HEK293 (cell line): Measurements from ENCODE around the gene PNLIP.

Experiments
- CTCF ChIP-seq: fragments of 450-650 bp; formaldehyde crosslinking; IDR thresholded peaks from 2 replicates; pipeline ENCODE4 v1.5.1; 2016; ENCODE audit warnings: missing biosample characterization, missing genetic modification characterization
- KLF16 ChIP-seq: fragments of 450-650 bp; formaldehyde crosslinking; IDR thresholded peaks from 2 replicates; pipeline ENCODE4 v1.5.1; 2017; ENCODE audit warnings: missing biosample characterization, missing genetic modification characterization
- PBX3 ChIP-seq: sonication (generic); formaldehyde crosslinking; IDR thresholded peaks from 2 replicates; pipeline ENCODE4 v1.8.1; 2022; ENCODE audit warnings: mild to moderate bottlenecking, moderate library complexity, missing genetic modification reagents
- REPIN1 ChIP-seq: fragments of 450-650 bp; formaldehyde crosslinking; IDR thresholded peaks from 2 replicates; pipeline ENCODE4 v1.5.1; 2017; ENCODE audit warnings: missing biosample characterization, missing genetic modification characterization, low read depth
- ZBTB8A ChIP-seq: fragments of 450-650 bp; formaldehyde crosslinking; IDR thresholded peaks from 2 replicates; pipeline ENCODE4 v1.5.1; 2016; ENCODE audit warnings: missing biosample characterization, missing genetic modification characterization
- ZNF138 ChIP-seq: fragments of 450-650 bp; formaldehyde crosslinking; IDR thresholded peaks from 2 replicates; pipeline ENCODE4 v1.5.1; 2016; ENCODE audit warnings: missing biosample characterization, missing genetic modification characterization, borderline replicate concordance
- ZNF184 ChIP-seq: fragments of 450-650 bp; IDR thresholded peaks from 2 replicates; pipeline ENCODE4 v1.5.1; 2018; ENCODE audit warnings: missing biosample characterization, mild to moderate bottlenecking, missing genetic modification characterization
- ZNF202 ChIP-seq: fragments of 450-650 bp; formaldehyde crosslinking; IDR thresholded peaks from 2 replicates; pipeline ENCODE4 v1.5.1; 2016; ENCODE audit warnings: missing biosample characterization, missing genetic modification characterization, borderline replicate concordance
- ZNF302 ChIP-seq: fragments of 450-650 bp; formaldehyde crosslinking; IDR thresholded peaks from 2 replicates; pipeline ENCODE4 v1.5.1; 2016; ENCODE audit warnings: missing biosample characterization, missing genetic modification characterization, low read depth
- ZNF324 ChIP-seq: fragments of 450-650 bp; formaldehyde crosslinking; IDR thresholded peaks from 2 replicates; pipeline ENCODE4 v1.5.1; 2016; ENCODE audit warnings: missing biosample characterization, missing genetic modification characterization
- ZNF416 ChIP-seq: fragments of 450-650 bp; formaldehyde crosslinking; IDR thresholded peaks from 2 replicates; pipeline ENCODE4 v1.5.1; 2016; ENCODE audit warnings: missing biosample characterization, missing genetic modification characterization
- TF ChIP-seq, protein P1 (sequence below): fragments of 450-650 bp; formaldehyde crosslinking; IDR thresholded peaks from 2 replicates; pipeline ENCODE4 v1.5.1; 2016; ENCODE audit warnings: missing biosample characterization, missing genetic modification characterization
- TF ChIP-seq, protein P2 (sequence below): fragments of 450-650 bp; formaldehyde crosslinking; IDR thresholded peaks from 2 replicates; pipeline ENCODE4 v1.5.1; 2016; ENCODE audit warnings: missing biosample characterization, missing genetic modification characterization, low read depth
- TF ChIP-seq, protein P3 (sequence below): fragments of 450-650 bp; formaldehyde crosslinking; IDR thresholded peaks from 2 replicates; pipeline ENCODE4 v1.5.1; 2016; ENCODE audit warnings: missing biosample characterization, missing genetic modification characterization

DNA sequence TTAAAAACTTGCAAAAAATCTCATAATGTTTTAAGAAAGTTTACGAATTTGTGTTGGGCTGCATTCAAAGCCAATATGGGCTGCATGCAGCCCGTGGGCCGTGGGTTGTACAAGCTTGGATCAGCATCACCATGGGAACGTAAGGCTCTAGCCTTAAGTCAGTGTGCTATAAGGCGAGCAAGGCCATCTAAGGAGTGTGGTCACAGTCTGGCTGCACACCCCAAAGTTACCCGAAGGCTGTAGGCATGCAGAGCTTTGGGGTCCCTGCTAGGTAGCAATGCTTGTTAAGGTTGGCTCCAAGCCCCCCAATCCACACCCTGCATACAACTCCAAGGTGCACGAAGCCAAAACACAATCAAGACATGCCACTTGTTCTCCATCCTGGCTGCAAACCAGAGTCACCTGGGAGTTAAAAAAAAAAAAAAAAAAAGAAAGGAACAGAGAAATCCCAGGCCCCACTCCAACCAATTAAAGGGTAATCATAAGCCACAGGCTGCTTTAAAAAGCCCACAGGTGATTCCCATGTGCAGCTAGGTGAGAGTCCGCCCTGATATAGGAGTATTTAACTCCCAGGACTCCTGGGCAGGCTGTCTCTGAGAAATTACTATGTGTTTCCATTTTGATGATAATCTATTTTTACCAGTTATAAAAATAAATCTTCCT, 66.5 kb downstream of the PNLIP start:
- TF ChIP-seq CTCF (no peak), ZNF302 (tag by site-specific recombination) (no peak), ZNF416 (tag by site-specific recombination) (no peak), ZNF184 (tag by site-specific recombination) (no peak), ZNF324 (tag by site-specific recombination) (no peak), ZNF138 (tag by site-specific recombination) (no peak), ZNF202 (tag by site-specific recombination) (no peak), KLF16 (tag by site-specific recombination) (no peak), REPIN1 (tag by site-specific recombination) (no peak), ZBTB8A (tag by site-specific recombination) (no peak), PBX3 (CRISPR knock-in tag) (no peak)
- TF ChIP-seq, protein P1, sequence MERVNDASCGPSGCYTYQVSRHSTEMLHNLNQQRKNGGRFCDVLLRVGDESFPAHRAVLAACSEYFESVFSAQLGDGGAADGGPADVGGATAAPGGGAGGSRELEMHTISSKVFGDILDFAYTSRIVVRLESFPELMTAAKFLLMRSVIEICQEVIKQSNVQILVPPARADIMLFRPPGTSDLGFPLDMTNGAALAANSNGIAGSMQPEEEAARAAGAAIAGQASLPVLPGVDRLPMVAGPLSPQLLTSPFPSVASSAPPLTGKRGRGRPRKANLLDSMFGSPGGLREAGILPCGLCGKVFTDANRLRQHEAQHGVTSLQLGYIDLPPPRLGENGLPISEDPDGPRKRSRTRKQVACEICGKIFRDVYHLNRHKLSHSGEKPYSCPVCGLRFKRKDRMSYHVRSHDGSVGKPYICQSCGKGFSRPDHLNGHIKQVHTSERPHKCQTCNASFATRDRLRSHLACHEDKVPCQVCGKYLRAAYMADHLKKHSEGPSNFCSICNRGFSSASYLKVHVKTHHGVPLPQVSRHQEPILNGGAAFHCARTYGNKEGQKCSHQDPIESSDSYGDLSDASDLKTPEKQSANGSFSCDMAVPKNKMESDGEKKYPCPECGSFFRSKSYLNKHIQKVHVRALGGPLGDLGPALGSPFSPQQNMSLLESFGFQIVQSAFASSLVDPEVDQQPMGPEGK (tag by site-specific recombination): no peak
- TF ChIP-seq, protein P2, sequence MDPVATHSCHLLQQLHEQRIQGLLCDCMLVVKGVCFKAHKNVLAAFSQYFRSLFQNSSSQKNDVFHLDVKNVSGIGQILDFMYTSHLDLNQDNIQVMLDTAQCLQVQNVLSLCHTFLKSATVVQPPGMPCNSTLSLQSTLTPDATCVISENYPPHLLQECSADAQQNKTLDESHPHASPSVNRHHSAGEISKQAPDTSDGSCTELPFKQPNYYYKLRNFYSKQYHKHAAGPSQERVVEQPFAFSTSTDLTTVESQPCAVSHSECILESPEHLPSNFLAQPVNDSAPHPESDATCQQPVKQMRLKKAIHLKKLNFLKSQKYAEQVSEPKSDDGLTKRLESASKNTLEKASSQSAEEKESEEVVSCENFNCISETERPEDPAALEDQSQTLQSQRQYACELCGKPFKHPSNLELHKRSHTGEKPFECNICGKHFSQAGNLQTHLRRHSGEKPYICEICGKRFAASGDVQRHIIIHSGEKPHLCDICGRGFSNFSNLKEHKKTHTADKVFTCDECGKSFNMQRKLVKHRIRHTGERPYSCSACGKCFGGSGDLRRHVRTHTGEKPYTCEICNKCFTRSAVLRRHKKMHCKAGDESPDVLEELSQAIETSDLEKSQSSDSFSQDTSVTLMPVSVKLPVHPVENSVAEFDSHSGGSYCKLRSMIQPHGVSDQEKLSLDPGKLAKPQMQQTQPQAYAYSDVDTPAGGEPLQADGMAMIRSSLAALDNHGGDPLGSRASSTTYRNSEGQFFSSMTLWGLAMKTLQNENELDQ (tag by site-specific recombination): no peak
- TF ChIP-seq, protein P3, sequence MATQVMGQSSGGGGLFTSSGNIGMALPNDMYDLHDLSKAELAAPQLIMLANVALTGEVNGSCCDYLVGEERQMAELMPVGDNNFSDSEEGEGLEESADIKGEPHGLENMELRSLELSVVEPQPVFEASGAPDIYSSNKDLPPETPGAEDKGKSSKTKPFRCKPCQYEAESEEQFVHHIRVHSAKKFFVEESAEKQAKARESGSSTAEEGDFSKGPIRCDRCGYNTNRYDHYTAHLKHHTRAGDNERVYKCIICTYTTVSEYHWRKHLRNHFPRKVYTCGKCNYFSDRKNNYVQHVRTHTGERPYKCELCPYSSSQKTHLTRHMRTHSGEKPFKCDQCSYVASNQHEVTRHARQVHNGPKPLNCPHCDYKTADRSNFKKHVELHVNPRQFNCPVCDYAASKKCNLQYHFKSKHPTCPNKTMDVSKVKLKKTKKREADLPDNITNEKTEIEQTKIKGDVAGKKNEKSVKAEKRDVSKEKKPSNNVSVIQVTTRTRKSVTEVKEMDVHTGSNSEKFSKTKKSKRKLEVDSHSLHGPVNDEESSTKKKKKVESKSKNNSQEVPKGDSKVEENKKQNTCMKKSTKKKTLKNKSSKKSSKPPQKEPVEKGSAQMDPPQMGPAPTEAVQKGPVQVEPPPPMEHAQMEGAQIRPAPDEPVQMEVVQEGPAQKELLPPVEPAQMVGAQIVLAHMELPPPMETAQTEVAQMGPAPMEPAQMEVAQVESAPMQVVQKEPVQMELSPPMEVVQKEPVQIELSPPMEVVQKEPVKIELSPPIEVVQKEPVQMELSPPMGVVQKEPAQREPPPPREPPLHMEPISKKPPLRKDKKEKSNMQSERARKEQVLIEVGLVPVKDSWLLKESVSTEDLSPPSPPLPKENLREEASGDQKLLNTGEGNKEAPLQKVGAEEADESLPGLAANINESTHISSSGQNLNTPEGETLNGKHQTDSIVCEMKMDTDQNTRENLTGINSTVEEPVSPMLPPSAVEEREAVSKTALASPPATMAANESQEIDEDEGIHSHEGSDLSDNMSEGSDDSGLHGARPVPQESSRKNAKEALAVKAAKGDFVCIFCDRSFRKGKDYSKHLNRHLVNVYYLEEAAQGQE (tag by site-specific recombination): no peak
